NCI-H460 (cell line): ENCODE data around the gene RNF130. TPM values are rescaled to one million over a fixed set of nuclear protein-coding genes. Genes with fewer than 3 reads are reported as not detected.

Experiments
- DNase-seq: peaks from one replicate; pipeline ENCODE4 v3.0.0-alpha.2; 2016; ENCODE audit warnings: low read depth; ENCODE audit errors: extremely low read depth
- total RNA-seq: library from RNA; depleted of rRNA; stranded (reverse); fragments of >200 nt; shearing (Covaris generic); gene quantifications from 2 replicates; pipeline ENCODE4 v1.2.3, GENCODE V29; 2014

The RNF130 gene
- total RNA-seq, 1 experiment from 2014 or later = 61.6 TPM

DNA sequence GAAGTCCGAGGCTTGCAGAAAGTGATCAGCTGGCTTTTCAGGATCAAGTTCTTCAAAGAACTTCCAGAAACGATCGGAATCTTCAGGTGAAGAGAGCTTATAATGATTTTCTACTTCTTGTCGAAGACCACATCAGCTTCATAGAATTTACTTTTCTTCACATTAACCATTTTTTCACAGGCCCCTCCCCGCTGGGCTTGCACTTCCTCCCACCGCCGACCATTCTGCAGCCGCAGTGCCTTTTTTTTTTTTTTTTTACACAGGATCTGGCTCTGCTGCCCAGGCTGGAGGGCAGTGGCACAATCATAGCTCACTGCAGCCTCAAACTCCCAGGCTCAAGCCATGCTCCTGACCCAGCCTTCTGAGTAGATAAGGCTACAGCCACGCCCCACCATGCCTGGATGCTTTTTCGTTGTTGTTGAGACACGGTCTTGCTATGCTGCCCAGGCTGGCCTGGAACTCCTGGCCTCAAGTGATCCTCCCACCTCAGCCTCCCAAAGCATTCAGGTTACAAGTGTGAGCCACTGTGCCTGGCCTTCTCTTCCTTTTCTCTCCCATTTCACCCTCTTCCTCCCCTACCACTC, 15.3 kb upstream of the RNF130 start:
- no peak for DNase-seq

DNA sequence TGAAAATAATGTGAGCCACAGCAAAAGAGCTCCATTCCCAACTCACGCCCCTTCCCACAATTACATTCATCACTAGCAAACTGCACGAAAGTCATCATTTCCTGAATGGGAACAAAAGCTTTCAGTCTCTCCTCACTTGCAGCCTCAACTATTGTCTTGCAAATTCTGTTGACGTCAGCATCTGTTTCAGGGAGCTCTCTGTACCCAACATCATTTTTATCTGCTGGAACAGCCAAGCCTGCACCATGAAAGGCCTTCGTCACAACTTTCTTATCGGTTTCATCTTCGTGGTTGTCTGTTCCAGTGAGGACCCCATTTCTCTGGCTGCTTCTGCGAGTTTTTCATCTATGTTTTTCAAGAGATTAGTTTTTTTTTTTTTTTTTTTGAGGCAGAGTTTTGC, 14.3 kb upstream of the RNF130 start:
- no peak for DNase-seq

DNA sequence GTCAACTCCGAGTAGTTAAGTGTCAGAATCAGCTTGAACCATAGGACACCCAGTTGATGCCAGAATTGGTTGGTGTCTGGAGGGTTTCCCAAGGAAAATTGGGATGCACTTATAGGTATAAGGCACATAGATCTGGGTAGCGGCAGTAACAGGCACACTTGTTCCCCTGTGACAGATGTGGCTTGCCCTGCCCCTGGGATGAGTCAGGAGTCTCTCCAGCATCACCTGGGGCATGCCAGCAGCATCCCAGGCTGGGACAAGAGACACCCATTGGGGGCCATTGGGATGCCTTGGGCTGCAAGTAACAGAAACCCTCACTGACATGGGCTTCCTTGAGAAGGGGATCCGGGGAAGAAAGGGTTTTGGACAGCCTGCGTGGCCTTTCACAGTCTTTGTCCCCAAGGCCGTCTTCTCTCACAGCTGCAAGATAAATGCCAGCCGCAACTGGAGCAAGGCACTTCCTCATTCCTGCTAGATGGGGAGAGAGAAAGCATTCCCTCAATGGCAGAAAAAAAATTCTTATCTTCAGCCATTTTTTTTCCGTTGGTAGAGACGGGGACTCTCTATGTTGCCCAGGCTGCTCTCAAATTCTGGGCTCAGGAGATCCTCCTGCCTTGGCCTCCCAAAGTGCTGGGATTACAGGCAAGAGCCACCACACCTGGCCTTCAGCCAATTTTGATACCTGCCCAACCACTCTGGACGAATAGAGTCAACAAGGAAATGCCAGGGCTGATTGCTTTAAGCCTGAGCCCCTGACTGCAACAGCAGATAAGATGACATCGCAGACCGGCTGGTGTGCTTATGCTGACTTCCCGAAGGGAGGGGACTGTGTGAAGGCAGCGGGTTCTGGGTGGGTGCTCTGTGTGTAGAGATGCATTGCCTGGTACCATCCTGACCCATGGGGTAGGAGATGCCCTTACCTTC, 13.3 kb upstream of the RNF130 start:
- no peak for DNase-seq

DNA sequence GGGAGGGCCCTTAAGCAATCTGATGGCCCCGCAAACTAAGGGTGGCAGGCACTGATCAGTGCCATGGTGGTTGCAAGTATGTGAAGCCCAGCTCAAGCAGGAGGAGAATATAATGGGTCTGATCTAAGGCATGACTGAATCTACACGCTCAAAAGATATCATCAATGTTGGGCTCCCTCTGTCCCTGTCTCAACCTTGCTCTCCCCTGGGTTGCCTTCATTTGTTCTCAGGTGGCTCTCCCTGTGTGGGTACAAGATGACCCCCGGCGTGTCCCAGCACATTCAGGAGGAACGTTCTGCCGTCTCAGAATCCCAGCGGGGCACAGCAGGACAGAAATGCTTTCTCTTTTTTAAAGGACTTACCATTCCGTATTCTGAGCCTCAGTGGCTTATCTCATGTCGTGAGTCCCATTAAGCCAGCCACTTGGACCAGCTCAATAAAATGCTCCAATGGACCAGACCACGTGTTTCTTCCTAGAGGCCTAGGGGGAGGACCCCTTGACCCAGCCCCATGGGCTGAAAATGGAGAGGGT, 12.0 kb upstream of the RNF130 start:
- DNase-seq = no peak

DNA sequence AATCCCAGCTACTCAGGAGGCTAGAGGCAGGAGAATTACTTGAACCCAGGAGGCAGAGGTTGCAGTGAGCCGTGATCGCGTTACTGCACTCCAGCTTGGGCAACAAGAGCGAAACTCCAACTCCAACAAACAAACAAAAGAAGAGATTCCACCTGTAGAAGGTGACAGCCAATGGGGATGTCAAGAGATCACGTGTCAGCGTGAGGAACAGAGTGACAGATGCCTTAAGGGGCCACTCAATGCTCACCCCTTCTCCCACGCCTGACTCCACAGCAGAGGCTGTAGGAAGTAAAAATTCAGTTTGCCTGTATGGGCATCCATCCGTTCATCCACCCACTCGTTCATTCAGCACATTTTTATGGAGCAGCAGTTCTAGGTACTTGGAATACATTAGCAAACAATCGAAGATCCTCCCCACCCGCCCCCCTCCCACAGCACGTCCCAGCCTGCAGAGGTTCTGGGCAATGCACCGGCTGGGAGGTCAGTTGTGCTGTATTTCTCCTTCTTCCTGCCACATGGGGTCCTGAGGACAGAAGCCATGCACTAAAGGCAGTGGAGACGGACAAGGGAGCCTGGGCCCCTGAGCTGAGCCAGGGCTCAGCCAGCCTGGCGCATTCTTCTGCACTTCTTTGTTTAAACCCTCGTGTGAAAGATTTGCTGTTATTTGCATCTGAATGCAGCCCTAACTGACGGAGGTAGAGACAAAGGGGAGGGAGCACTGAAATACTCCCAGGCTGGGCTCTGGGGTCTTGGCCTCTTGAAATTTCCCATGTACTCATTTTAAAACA, 11.3 kb upstream of the RNF130 start:
- no peak for DNase-seq

DNA sequence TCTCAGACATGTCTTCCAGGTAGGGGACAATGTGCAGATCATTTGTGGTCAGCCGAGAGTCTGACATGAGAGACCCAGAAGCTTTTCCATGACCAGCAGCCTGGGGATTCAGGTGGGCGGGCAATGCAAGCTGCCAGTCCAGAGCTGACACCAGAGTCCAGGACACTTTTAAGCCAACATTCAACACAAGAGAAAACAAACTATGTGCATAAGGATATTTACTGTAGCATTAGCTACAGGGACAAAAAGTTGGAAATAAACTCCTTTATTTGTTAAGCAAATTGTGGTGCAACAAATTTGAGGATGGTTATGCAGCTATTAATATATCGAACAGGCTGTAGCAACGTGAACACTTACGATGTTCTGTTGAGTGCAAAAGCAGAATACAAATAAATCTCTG, 9.9 kb upstream of the RNF130 start:
- no peak for DNase-seq

DNA sequence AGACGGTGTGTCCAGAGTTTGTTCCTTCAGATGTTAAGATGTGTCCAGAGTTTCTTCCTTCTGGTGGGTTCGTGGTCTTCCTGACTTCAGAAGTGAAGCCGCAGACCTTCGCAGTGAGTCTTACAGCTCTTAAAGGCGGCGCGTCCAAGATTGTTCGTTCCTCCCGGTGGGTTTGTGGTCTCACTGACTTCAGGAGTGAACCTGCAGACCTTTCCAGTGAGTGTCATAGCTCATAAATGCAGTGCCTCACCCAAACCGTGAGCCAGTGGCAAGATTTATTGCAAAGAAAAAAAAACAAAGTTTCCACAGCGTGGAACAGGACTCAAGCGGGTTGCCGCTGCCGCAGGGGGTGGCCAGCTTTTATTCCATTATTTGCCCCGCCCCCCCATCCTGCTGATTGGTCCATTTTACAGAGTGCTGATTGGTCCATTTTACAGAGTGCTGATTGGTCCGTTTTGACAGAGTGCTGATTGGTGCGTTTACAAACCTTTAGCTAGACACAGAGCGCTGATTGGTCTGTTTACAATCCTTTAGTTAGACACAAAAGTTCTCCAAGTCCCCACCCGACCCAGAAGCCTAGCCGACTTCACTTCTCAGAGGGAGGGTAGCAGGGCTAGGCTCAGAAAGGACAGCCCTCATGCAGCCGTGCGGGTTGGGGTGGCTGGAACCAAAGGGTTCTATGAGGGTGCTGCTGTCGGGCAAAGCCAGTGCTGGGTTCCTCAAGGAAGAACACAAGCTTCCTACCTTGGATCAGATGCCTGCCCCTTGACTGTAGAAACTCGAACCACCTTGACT, 9.1 kb upstream of the RNF130 start:
- DNase-seq = no peak

DNA sequence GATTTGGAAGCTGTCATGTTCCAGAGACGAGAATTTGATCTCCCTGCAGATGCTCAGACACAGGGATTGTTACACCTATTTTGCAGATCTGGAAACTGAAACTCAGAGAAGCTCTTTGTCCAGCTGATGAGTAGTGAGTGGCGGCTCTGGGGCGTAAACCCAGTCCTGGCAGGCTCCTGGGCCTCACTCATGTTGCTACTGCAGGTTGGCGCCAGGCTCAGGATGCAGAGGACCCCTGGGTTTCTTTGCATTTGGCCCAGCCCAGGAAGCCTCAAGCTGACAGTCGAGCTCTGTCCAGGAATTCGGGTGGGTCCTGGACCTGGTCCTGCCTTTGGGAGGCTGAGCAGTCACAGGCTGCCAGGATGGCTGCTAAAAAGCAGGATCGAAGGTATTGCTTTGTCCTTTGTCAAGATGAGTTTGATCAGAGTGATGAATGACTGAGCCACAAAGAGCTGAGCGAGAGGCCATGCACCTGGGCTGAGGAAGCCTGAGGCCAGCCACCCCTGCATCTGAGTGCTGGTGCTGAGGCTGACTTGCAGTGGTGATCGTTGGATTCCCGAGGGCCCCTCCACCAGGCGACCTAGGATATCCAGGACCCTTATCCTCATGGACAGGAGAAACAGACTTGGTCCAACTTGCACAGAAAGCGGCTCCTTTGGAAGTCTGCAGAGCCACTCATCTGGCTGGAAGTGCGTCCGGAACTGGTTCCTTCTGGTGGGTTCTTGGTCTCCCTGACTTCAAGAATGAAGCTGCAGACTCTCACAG, 8.3 kb upstream of the RNF130 start:
- no peak for DNase-seq

DNA sequence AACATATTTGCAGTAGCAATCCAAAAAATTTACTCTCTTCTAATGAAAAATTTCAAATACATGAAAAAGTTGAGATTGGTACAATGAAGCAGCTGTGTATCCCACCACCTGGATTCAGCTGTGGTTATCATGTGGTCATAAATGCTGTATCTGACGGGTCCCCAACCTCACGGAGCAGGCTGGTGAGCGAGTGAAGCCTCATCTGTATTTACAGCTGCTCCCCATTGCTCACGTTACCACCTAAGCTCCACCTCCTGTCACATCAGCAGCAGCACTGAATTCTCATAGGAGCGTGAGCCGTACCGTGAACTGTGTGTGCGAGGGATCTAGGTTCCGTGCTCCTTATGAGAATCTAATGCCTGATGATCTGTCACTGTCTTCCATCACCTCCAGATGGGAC, 6.8 kb upstream of the RNF130 start:
- DNase-seq = no peak

DNA sequence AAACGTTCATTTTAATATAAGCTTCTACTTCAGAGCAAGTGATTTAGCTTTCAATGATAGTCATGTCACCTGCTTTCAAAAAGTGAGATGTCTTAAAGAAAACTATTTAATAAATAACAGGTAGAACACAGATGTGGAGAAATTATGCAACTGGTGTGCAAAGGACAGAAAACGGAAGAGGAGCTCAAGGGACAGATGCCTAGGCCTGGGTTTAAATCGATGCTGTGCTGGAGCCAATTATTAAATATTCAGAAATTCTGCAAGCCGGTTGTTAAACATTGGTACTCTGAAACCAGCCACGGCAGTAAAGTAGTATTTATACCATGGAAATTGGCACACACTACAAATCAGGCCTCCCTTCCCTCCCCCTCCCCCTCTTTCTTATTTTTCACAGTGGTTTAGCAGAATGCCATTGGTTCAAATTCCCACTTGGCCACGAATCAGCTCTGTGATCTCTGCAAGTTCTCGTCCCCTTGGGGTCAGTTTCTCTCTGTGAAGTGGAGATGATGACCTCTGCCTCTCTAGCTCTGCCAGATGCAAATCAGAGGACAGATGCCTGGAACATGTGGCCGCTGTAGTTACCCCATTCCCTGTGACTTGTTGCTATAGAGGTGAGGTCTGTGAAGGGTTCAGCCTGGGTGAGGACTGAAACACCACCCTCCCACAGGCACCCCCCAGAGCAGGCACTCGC, 6.2 kb upstream of the RNF130 start:
- DNase-seq = no peak

DNA sequence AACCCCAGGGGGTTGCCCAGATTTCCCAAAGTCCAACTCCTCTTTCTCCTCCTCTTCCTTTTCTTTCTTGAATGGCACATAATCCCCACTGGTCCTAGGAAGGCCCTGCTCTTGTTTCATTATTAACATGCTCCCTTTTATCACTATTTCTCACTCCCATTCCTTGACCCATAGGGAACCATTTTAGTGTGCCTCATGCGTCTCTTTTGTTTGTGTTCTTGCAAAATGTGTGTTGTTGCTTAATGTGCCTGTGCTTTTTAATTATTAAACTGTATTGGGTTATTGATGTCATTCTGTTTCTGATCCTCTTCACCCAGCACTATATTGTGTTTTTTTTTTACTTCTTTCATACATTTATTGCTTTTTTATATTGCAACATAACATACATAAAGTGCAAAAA, 4.1 kb upstream of the RNF130 start:
- no peak for DNase-seq

DNA sequence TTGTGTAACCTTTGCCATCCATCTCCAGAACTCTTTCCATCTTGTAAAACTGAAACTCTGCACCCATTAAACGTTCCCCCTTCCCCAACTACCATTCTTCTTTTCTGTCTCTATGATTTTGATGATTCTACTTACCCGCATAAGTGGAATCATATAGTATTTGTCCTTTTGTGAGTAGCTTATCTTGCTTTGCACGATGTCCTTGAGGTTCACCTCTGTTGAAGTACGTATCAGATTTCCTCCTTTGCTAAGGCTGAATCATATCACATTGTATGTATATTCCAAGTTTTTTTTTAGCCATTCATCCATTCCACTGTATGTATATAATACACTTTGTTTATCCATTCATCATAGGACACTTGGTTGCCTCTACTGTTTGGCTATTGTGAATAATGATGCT, 2.9 kb upstream of the RNF130 start:
- no peak for DNase-seq

DNA sequence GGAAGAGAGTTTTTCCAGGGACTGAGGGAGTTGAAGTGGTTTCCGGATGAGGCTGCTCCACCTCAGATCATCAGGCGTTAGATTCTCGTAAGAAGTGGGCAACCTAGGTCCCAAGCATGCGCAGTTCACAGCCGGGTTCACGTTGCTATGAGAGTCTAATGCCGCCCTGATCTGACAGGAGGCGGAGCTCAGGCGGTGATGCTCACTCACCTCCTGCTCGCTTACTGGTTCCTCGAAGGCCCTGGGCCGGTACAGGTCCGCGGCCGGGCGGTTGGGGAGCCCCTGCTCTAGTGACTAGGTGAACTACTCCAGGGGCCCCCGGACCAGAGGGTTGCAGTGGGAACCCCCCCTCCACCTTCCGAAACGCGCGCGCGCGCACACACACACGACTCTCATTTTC, 997 bp upstream of the RNF130 start:
- DNase-seq = no peak

DNA sequence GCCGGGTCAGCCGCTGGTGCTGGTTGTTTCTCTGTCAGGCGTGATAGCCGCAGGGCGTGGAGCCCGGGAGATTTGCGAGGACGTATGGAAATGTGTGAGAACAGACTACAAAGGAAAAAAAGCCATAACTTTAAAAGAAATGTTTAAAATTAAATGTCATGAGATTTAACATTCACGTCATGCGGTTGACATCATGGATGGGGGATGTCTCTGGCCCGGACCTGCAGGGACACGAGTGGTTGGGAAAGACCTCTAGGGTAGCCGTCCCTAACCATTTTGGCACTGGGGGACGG, 643 bp upstream of the RNF130 start:
- DNase-seq = no peak

DNA sequence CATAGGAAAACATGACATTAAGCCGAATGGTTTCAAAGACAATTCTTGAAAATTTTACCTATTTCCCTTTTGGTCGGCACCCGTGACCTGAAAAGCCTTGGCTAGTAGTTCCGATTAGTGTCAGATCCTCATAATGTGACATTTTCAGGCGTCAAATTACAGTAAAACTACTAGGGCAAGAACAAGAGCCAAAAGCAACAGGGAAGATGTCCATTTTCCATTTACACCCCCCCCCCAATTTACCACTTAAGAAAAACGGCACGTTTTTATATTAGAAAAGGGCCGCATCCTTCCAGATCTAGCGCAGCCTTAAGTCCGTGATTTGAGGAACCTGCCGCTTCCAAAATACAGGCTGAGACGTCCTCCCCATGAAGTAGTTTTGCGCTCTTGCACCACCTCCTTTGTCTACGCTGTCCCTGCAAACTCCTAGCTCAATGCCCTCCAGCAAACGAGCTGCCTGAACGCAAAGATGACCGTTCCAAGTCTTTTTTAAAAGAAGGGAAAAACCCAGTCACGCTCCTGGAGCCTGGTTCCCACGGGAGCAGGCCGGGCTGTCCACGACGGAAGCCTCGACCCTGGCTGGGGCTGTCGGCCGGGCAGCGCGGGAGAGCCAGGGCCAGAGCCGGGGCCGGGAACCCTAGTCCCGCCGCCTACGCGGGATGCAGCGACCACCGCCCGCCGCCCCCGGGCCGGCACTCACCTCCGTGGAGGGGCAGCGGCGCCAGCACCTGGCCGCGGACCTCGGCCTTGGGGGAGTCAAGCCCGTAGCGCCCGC, 616 bp downstream of the RNF130 start:
- peak; percentile 28 for DNase-seq

DNA sequence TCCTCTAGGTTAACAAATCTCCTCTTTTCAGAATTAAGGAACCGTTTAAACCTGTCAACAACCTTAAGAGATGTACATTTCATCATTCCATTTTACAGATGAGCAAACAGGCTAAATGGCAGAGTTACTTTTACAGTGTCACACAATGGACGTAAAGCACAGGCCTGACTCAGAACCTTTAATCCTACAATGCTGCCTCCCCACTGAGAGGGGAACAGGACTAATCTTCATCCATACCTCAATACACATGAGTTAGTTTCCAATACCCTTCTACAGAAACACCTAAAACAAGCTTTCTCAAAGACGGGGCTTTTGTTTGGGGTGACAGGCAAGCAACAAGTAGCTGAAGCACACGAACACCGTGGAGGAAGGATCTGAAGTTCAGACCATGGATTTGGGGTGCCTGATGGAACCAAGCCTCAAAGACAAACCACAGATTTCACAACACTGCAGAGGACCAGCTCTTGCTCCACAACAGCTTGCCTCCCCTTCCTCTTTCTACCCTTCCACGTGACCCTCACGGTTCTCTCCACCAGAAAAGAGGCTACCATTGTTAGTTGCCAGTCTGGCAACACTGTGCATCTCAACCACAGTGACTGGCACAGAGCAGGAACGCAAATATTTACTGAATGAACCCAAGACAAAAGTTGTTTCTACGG, 1.8 kb downstream of the RNF130 start:
- no peak for DNase-seq

DNA sequence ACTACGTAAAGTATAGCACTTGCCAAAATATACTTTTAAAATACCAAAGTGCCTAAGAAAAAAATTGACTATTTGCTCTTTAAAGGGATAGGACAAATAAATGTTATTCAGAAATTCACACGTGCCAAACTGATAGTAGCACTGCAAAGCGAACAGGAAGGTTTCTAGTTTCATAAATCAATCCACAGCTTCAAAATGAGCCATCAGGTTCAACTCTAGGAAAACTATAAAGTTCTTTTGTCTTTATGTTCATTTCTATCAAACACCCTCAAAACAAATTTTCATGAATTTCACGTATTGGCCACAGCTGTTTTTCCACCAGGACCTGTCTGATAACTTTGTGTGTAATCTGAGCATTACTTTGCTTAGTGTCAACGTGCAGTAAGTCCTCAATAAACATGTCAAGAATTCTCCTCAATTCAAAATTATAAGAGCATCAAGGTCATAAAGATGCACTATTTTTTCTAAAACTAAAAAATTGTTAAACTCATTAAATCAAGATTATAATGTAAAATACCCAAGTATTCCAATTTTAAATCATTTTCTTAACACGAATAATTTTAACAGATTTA, 3.0 kb downstream of the RNF130 start:
- DNase-seq = no peak

DNA sequence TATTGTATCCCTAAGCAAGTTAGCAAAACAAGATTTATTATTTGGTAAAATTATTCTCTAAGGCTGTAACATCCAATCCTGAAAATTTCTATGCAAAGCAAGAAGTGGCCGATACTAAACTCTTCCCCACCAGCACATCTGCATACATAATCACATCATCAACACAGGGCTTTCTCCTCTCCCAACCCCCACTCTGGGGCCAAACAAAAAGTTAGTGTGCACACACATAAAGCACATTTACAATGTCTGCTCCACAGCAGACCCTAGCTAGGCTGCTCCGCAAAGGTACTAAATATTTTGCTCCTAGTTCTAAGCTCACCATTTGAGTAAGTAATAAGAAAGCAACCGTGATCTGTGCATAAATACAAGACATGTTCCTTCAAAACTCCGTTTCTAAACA, 3.6 kb downstream of the RNF130 start:
- no peak for DNase-seq
